ENCODE data around the gene CLIC6.

Gene CLIC6

GRCh38 chr21:34728479-34728878 is 59.7 kb downstream of the CLIC6 start:
- no peak for DNase-seq (ENCODE audit: low read depth)

GRCh38 chr21:34730194-34730593 is 61.4 kb downstream of the CLIC6 start:
- no peak for DNase-seq (ENCODE audit: low read depth)

- DNase-seq (ENCODE audit: low read depth): no peak
These were observed 62.1 kb downstream of the CLIC6 start for GRCh38 chr21:34730756-34731445.

- DNase-seq (ENCODE audit: low read depth): no peak
These were observed 63.6 kb downstream of the CLIC6 start for GRCh38 chr21:34732388-34732821.

GRCh38 chr21:34733852-34734251 is 65.1 kb downstream of the CLIC6 start:
- no peak for DNase-seq (ENCODE audit: low read depth)

- DNase-seq (ENCODE audit: low read depth): no peak
These were observed 65.9 kb downstream of the CLIC6 start for GRCh38 chr21:34734696-34735095.

GRCh38 chr21:34736116-34736874 is 67.5 kb downstream of the CLIC6 start:
- DNase-seq (ENCODE audit: low read depth): peak; percentile 17

GRCh38 chr21:34737115-34737514 is 68.3 kb downstream of the CLIC6 start:
- DNase-seq (ENCODE audit: low read depth): no peak

- DNase-seq (ENCODE audit: low read depth): no peak
These were observed 71.4 kb downstream of the CLIC6 start for GRCh38 chr21:34740198-34740597.

- no peak for DNase-seq (ENCODE audit: low read depth)
These were observed 74.5 kb downstream of the CLIC6 start for GRCh38 chr21:34743285-34743684.

- DNase-seq (ENCODE audit: low read depth): peak; percentile 59
These were observed 75.0 kb downstream of the CLIC6 start for GRCh38 chr21:34743831-34744230.

- DNase-seq (ENCODE audit: low read depth): no peak
These were observed 76.0 kb downstream of the CLIC6 start for GRCh38 chr21:34744801-34745200.

- peak; percentile 79 for DNase-seq (ENCODE audit: low read depth)
These were observed 76.9 kb downstream of the CLIC6 start for GRCh38 chr21:34745557-34746255.

- DNase-seq (ENCODE audit: low read depth): no peak
These were observed 80.1 kb downstream of the CLIC6 start for GRCh38 chr21:34748862-34749261.

- no peak for DNase-seq (ENCODE audit: low read depth)
These were observed 86.2 kb downstream of the CLIC6 start for GRCh38 chr21:34754690-34755647.

- no peak for DNase-seq (ENCODE audit: low read depth)
These were observed 93.0 kb downstream of the CLIC6 start for GRCh38 chr21:34761758-34762330.

GRCh38 chr21:34762786-34763185 is 94.0 kb downstream of the CLIC6 start:
- peak; percentile 35 for DNase-seq (ENCODE audit: low read depth)

- DNase-seq (ENCODE audit: low read depth): no peak
These were observed 96.0 kb downstream of the CLIC6 start for GRCh38 chr21:34764715-34765284.

GRCh38 chr21:34765619-34766018 is 96.8 kb downstream of the CLIC6 start:
- no peak for DNase-seq (ENCODE audit: low read depth)

- no peak for DNase-seq (ENCODE audit: low read depth)
These were observed 98.1 kb downstream of the CLIC6 start for GRCh38 chr21:34766862-34767261.
